Vagina (tissue), 2 donors: ENCODE measurements around the gene RXFP1.

Experiments used
- CTCF ChIP-seq, 3 experiments: fragments of 450-650 bp in 2 of 3; fragments of 200-600 bp in 1 of 3; sonication (generic) in 1 of 3; IDR thresholded peaks; one replicate each; pipeline ENCODE4 v1.5.1; 2017 to 2019; ENCODE audit warnings: antibody characterized with exemption in 3 of 3, mild to moderate bottlenecking in 2 of 3, moderate library complexity in 2 of 3
- POLR2A ChIP-seq, 2 donors: fragments of 450-650 bp; IDR thresholded peaks; one replicate each; pipeline ENCODE4 v1.6.1; 2017; ENCODE audit warnings: antibody characterized with exemption in 2 of 2, mild to moderate bottlenecking in 2 of 2, moderate library complexity in 2 of 2
- POLR2AphosphoS5 ChIP-seq, 2 donors: sonication (generic); formaldehyde crosslinking; IDR thresholded peaks; one replicate each; pipeline ENCODE4 v1.9.0; 2017; ENCODE audit warnings: antibody characterized with exemption in 2 of 2, mild to moderate bottlenecking in 2 of 2, low read depth in 1 of 2; ENCODE audit not compliant: insufficient read depth in 1 of 2

GRCh38 chr4:158664806-158665205 lies 143.1 kb downstream of the RXFP1 start:
- TF ChIP-seq CTCF (IDR thresholded peaks at IDR 0.05) = no peak
- no peak for TF ChIP-seq POLR2A (IDR thresholded peaks at IDR 0.05)
- no peak for TF ChIP-seq POLR2AphosphoS5 (IDR thresholded peaks at IDR 0.05; ENCODE audit: insufficient read depth in 1 of 2, low read depth in 1 of 2)
